ENCODE measurements around the gene B4GALNT1. TPM values are rescaled to one million over a fixed set of nuclear protein-coding genes. Genes with fewer than 3 reads are reported as not detected.

Gene B4GALNT1
- total RNA-seq, 2 donors from 2014 or later = 0.78 TPM; not detected in 1

- WGBS, 2 donors = 39 to 43% methylated on average over 13 of the region's 13 CpGs
- ATAC-seq = peak; percentile 95
- intact Hi-C loops (cut with DNase I) = no loop called here
These were observed 49.8 kb downstream of the B4GALNT1 start for GRCh38 chr12:57583008-57583831.

GRCh38 chr12:57582440-57582839, 50.6 kb downstream of the B4GALNT1 start:
- Histone ChIP-seq H3K27ac (no peak overlapping the region), H3K36me3 (replicated peaks in 1 of 2; ENCODE audit: insufficient read depth in 1 of 2, low read depth in 2 of 2) (no peaks in the 10 kb centered on the region), H3K4me1 (no peaks in the 10 kb centered on the region), H3K27me3 (no peaks in the 10 kb centered on the region), H3K4me3 (no peak overlapping the region), H3K9me3 (no peaks in the 10 kb centered on the region)
- TF ChIP-seq CTCF (IDR thresholded peaks at IDR 0.05) = no peak
- TF ChIP-seq POLR2A (IDR thresholded peaks at IDR 0.05) = no peak
- ATAC-seq = no peak
- no peak for DNase-seq
- intact Hi-C loops (cut with DNase I) = no loop called here
- WGBS, 2 donors = 100% methylated on average over 1 of the region's 1 CpG

More at GRCh38 chr12:57583008-57583831, 49.8 kb downstream of the B4GALNT1 start:
- TF ChIP-seq POLR2A (IDR thresholded peaks at IDR 0.05) (no peak), CTCF (IDR thresholded peaks at IDR 0.05) (peak; percentile 89 to 97 (median 95))
- peak; percentile 65 to 80 (median 75) for DNase-seq
- H3K27ac ChIP-seq = no peak overlapping the region
- H3K9me3 ChIP-seq = no peaks in the 10 kb centered on the region
- H3K36me3 ChIP-seq (replicated peaks in 1 of 2; ENCODE audit: insufficient read depth in 1 of 2, low read depth in 2 of 2) = no peaks in the 10 kb centered on the region
- no peaks in the 10 kb centered on the region for H3K4me1 ChIP-seq
- H3K4me3 ChIP-seq = no peak overlapping the region
- no peaks in the 10 kb centered on the region for H3K27me3 ChIP-seq

- H3K9me3 ChIP-seq = no peaks in the 10 kb centered on the region
- H3K4me1 ChIP-seq = no peaks in the 10 kb centered on the region
- H3K4me3 ChIP-seq = no peak overlapping the region
- no peak for ATAC-seq
- intact Hi-C loops (cut with DNase I) = loop anchor here (2.0 kb wide), 1 partner anchor 41 kb away; no protein-coding TSS in a partner anchor
- H3K27me3 ChIP-seq = no peaks in the 10 kb centered on the region
- no peak for DNase-seq
- TF ChIP-seq CTCF (IDR thresholded peaks at IDR 0.05) = no peak
- no peak for TF ChIP-seq POLR2A (IDR thresholded peaks at IDR 0.05)
- WGBS, 2 donors = 69 to 75% methylated on average over 1 of the region's 1 CpG
- H3K36me3 ChIP-seq (replicated peaks in 1 of 2; ENCODE audit: insufficient read depth in 1 of 2, low read depth in 2 of 2) = no peaks in the 10 kb centered on the region
- H3K27ac ChIP-seq = no peak overlapping the region
These were observed 51.2 kb downstream of the B4GALNT1 start for GRCh38 chr12:57581802-57582201.

GRCh38 chr12:57580466-57580795, 52.6 kb downstream of the B4GALNT1 start:
- Histone ChIP-seq H3K4me3 (no peak overlapping the region), H3K4me1 (no peaks in the 10 kb centered on the region), H3K27ac (no peak overlapping the region), H3K36me3 (replicated peaks in 1 of 2; ENCODE audit: insufficient read depth in 1 of 2, low read depth in 2 of 2) (no peaks in the 10 kb centered on the region), H3K9me3 (no peaks in the 10 kb centered on the region), H3K27me3 (no peaks in the 10 kb centered on the region)
- no peak for ATAC-seq
- intact Hi-C loops (cut with DNase I) = loop anchor here (2.0 kb wide), 1 partner anchor 42 kb away; no protein-coding TSS in a partner anchor
- 78 to 83% methylated on average over 3 to 4 of the region's 4 CpGs for WGBS, 2 donors
- DNase-seq = no peak
- TF ChIP-seq POLR2A (IDR thresholded peaks at IDR 0.05) (no peak), CTCF (IDR thresholded peaks at IDR 0.05) (no peak)

Data from body of pancreas (tissue), 4 donors.